ENCODE data around the gene MXI1.

GRCh38 chr10:110311357-110311949 lies 104.0 kb downstream of the MXI1 start:
- TF ChIP-seq, protein P1, sequence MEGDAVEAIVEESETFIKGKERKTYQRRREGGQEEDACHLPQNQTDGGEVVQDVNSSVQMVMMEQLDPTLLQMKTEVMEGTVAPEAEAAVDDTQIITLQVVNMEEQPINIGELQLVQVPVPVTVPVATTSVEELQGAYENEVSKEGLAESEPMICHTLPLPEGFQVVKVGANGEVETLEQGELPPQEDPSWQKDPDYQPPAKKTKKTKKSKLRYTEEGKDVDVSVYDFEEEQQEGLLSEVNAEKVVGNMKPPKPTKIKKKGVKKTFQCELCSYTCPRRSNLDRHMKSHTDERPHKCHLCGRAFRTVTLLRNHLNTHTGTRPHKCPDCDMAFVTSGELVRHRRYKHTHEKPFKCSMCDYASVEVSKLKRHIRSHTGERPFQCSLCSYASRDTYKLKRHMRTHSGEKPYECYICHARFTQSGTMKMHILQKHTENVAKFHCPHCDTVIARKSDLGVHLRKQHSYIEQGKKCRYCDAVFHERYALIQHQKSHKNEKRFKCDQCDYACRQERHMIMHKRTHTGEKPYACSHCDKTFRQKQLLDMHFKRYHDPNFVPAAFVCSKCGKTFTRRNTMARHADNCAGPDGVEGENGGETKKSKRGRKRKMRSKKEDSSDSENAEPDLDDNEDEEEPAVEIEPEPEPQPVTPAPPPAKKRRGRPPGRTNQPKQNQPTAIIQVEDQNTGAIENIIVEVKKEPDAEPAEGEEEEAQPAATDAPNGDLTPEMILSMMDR (conservative IDR thresholded peaks at IDR 0.05; ENCODE audit: low read depth, low read length) = peak; percentile 80
- no peak for TF ChIP-seq MXI1 (IDR thresholded peaks at IDR 0.05; ENCODE audit: borderline replicate concordance, low read depth, low read length)
